HG03342 (cell line): Measurements from ENCODE around the gene PTPRE.
A peak's percentile ranks its signal among the peaks of the same experiment; 100 is the strongest.

Source experiments
- ATAC-seq: cut with Tn5 transposase; IDR thresholded peaks from one replicate; pipeline ENCODE4 v1.9.1; 2021; ENCODE audit warnings: mild to moderate bottlenecking, moderate library complexity; ENCODE audit not compliant: unreplicated experiment

Gene PTPRE

GRCh38 chr10:128056303-128057050 is 149.6 kb downstream of the PTPRE start:
- no peak for ATAC-seq

- no peak for ATAC-seq
Observed at GRCh38 chr10:128058106-128058749, 151.3 kb downstream of the PTPRE start.

- no peak for ATAC-seq
Observed at GRCh38 chr10:128058750-128059134, 151.8 kb downstream of the PTPRE start.

DNA sequence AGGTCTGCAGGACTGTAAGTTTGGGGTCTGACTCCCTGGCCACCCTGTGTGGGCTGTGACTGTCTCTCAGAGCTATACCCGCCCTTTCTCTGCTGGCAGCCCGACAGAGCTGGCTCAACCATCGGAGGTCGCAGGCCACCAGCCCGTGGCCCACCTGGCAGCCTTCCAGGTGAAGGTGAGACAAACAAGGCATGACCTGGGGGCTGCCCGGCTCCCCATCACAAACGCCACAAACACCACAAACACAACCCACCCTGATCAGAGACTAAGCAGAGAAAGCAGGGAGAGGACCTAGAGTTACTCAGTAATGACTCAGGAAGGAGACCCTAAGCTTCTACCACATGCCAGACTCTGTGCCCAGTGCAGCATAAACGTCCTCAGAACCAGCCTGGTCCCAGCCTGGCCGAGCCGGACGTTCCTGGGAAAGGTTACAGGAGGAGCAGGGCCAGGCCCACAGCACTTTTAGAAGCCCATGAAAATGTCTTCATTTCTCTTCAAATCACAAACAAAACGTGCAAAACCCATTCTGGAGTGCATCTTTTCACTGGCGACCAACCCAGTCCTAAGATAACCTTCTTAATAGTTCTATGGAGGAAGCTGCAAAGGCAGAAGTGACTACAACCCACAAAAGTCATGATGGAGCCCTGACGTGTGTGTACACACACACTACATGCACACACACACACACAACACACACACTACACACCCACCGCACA is 152.5 kb downstream of the PTPRE start:
- ATAC-seq: no peak

DNA sequence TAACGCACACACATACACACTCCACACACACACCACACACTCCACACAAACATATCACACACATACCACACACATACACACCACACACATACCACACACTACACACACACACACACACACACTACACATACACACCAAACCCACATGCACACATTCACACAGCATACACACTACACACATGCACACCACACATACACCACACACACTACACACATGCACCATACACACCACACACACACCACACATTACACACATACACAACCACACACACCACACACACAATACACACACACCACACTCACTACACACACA is 153.0 kb downstream of the PTPRE start:
- no peak for ATAC-seq

GRCh38 chr10:128060341-128061250 is 153.7 kb downstream of the PTPRE start:
- no peak for ATAC-seq

DNA sequence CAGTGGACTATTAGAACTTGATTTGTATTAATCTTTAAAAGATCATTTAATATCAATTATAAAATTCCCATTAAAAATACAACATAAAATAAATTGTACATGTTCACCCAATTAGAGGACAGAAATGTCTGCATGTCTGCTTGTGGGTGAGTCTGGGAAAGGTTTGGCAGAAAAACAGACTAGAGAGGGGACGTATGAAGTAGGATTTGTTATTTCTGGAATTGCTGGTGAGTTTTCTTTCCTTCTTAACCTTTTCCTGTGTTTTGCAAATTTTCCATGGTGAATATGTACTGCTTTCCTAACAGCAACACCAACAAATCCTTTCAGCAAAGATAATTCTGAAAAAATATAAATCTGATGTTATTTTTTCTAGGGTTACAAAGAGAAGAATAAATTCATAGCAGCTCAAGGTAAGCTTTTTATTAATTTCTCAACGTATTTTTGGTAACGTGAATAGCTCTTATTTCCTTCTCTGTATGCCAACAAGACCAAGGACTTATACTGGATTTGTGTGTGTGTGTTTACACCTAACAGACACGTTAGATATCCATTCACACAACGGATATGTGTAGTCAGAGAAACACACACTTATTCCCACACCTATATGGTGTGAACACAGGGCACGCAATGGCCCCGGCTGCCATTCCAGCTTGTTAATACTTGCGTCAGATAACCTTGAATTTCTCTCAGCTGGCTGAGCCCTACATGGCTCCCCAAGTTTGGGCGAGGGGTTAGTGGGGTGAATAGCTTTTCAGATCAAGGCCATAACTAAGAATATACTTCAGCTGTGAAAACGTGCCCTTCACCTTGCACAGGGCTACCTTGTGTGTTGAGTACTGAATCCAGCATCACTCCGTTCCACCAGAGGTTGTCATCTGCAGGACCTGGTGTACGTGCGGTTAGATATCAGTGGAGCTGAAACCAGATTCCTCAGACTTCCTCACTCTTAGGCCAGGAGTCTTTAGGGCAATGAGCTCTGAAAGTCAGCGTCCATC is 154.7 kb downstream of the PTPRE start:
- no peak for ATAC-seq

GRCh38 chr10:128062331-128062880 is 155.5 kb downstream of the PTPRE start:
- ATAC-seq: peak; percentile 4

- ATAC-seq: peak; percentile 42
Observed at GRCh38 chr10:128062881-128063563, 156.1 kb downstream of the PTPRE start.

GRCh38 chr10:128063736-128064107 is 156.8 kb downstream of the PTPRE start:
- peak; percentile 27 for ATAC-seq

GRCh38 chr10:128064108-128064969 is 157.4 kb downstream of the PTPRE start:
- ATAC-seq: peak; percentile 48

GRCh38 chr10:128064970-128065580 is 158.2 kb downstream of the PTPRE start:
- ATAC-seq: peak; percentile 47

- no peak for ATAC-seq
Observed at GRCh38 chr10:128065881-128066534, 159.1 kb downstream of the PTPRE start.

GRCh38 chr10:128066870-128067382 is 160.0 kb downstream of the PTPRE start:
- no peak for ATAC-seq

DNA sequence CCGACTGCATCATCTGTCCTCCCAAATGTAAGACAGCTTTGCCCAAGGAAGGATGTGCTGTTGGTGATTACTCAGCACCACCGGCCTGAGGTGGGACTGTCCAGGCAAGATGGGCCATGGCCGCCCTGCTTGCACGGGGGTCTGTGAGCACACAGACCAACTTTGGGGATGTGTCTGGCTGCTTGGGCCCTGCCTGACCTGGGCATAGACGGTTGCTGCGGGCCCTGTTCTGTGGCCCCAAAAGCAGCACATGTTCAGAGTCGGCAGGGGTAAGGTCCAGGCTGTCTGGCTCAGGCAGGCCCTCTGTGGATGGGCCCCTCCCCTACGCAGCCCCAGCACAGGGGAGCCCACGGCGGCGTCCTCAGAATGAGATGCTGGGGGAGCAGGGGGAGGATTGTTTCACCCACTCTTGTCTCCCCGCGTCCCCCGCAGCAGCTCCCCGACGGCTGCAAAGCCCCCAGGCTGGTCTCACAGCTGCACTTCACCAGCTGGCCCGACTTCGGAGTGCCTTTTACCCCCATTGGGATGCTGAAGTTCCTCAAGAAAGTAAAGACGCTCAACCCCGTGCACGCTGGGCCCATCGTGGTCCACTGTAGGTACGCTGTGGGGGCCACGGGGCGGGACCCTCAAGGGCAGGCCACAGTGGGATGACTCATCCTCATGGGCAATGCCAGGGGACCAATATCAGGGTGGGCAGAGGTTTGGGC is 160.9 kb downstream of the PTPRE start:
- ATAC-seq: no peak
